ENCODE measurements around the gene CDC6. TPM values are rescaled to one million over a fixed set of nuclear protein-coding genes. Genes with fewer than 3 reads are reported as not detected.

CDC6 gene
- total and polyA plus RNA-seq, 2 donors (not counting 3 experiments of a cell fraction or from before 2014, with no cell fraction given): 15.5 to 55.2 TPM

- H3K9me3 ChIP-seq (replicated peaks; ENCODE audit: control insufficient read depth, insufficient read depth, low read length): no peaks in the 10 kb centered on the region
- H3K9me1 ChIP-seq (replicated peaks; ENCODE audit: control insufficient read depth, extremely low read depth, insufficient read depth, low read length): no peaks in the 10 kb centered on the region
- H4K20me1 ChIP-seq (replicated peaks; ENCODE audit: control insufficient read depth, extremely low read depth, insufficient read depth, low read length): no peaks in the 10 kb centered on the region
- BruUV-seq (replicated peaks): no TSS peak
- no peak overlapping the region for H3K27ac ChIP-seq (ENCODE audit: insufficient read depth, low read depth, low read length)
- dilution Hi-C loops (cut with MboI; ENCODE audit: extremely low pct_ligation_motif_present, low sequenced_read_pairs) (no loop called here), intact Hi-C loops (cut with micrococcal nuclease) (no loop called here)
- peaks cover 58% of the 10 kb centered on the region for H3K79me2 ChIP-seq (ENCODE audit: control insufficient read depth, insufficient read depth, low read length)
- H3K36me3 ChIP-seq (ENCODE audit: control insufficient read depth in 2 of 2, extremely low read depth in 1 of 2, insufficient read depth in 2 of 2, low read length in 2 of 2): no peaks in the 10 kb centered on the region
- H3K9ac ChIP-seq (replicated peaks; ENCODE audit: extremely low read depth, insufficient read depth, low read length): no peak overlapping the region
- ChIA-PET POLR2A (no interaction called here), CTCF (interaction anchor here (0.9 to 2.2 kb wide), 5 partner anchors 9 to 25 kb away, joined by 3 to 6 read pairs (median 4); partner anchors contain the start of gene WIPF2)
- no peak overlapping the region for H3K4me3 ChIP-seq (replicated peaks in 1 of 3; ENCODE audit: insufficient read depth in 1 of 3, low read depth in 1 of 3, low read length in 3 of 3)
- H3K27me3 ChIP-seq (ENCODE audit: control insufficient read depth in 2 of 2, insufficient read depth in 2 of 2, low read length in 2 of 2): no peaks in the 10 kb centered on the region
- no peak overlapping the region for H3K4me2 ChIP-seq (ENCODE audit: insufficient read depth, low read length)
- H2AFZ ChIP-seq (ENCODE audit: low read depth, low read length): no peak overlapping the region
- no peak for DNase-seq (ENCODE audit: low read depth, low spot score)
- TF ChIP-seq POLR2AphosphoS5 (IDR thresholded peaks at IDR 0.05; ENCODE audit: insufficient read depth, low read depth, low read length) (no peak), MAX (IDR thresholded peaks at IDR 0.05; ENCODE audit: insufficient read depth, insufficient read length) (no peak), FOS (IDR thresholded peaks at IDR 0.05; ENCODE audit: borderline replicate concordance, insufficient read depth, low read length) (no peak), MYC (IDR thresholded peaks at IDR 0.05; ENCODE audit: low read depth, low read length) (no peak)
- H3K4me1 ChIP-seq (ENCODE audit: control insufficient read depth, extremely low read depth, insufficient read depth, low read length): no peaks in the 10 kb centered on the region
- no peak for FAIRE-seq
Observed at GRCh38 chr17:40242774-40243173, 44.9 kb upstream of the CDC6 start.

GRCh38 chr17:40243761-40244160 lies 43.9 kb upstream of the CDC6 start:
- TF ChIP-seq POLR2AphosphoS5 (IDR thresholded peaks at IDR 0.05; ENCODE audit: insufficient read depth, low read depth, low read length) (no peak), EZH2 (IDR thresholded peaks at IDR 0.05; ENCODE audit: borderline replicate concordance, low read depth, low read length, severe bottlenecking) (no peak), CTCF (IDR thresholded peaks at IDR 0.05; ENCODE audit: extremely low read depth in 1 of 2, insufficient read depth in 1 of 2, low read depth in 1 of 2, low read length in 2 of 2) (no peak), POLR2A (IDR thresholded peaks at IDR 0.05; ENCODE audit: low read depth, low read length) (no peak), FOS (IDR thresholded peaks at IDR 0.05; ENCODE audit: borderline replicate concordance, insufficient read depth, low read length) (no peak), MYC (IDR thresholded peaks at IDR 0.05; ENCODE audit: low read depth, low read length) (no peak), MAX (IDR thresholded peaks at IDR 0.05; ENCODE audit: insufficient read depth, insufficient read length) (no peak), JUN (IDR thresholded peaks at IDR 0.05; ENCODE audit: borderline replicate concordance, insufficient read depth, insufficient read length, low read depth) (no peak), GATA2 (IDR thresholded peaks at IDR 0.05; ENCODE audit: insufficient read depth, insufficient read length, low read depth, low read length) (no peak)
- Histone ChIP-seq H2AFZ (ENCODE audit: low read depth, low read length) (no peak overlapping the region), H3K27ac (ENCODE audit: insufficient read depth, low read depth, low read length) (no peak overlapping the region), H3K36me3 (ENCODE audit: control insufficient read depth in 2 of 2, extremely low read depth in 1 of 2, insufficient read depth in 2 of 2, low read length in 2 of 2) (no peaks in the 10 kb centered on the region), H3K79me2 (ENCODE audit: control insufficient read depth, insufficient read depth, low read length) (peaks cover 61% of the 10 kb centered on the region), H3K9ac (replicated peaks; ENCODE audit: extremely low read depth, insufficient read depth, low read length) (no peak overlapping the region), H3K4me2 (ENCODE audit: insufficient read depth, low read length) (no peak overlapping the region), H3K4me3 (replicated peaks in 1 of 3; ENCODE audit: insufficient read depth in 1 of 3, low read depth in 1 of 3, low read length in 3 of 3) (no peak overlapping the region), H3K9me3 (replicated peaks; ENCODE audit: control insufficient read depth, insufficient read depth, low read length) (no peaks in the 10 kb centered on the region), H3K27me3 (ENCODE audit: control insufficient read depth in 2 of 2, insufficient read depth in 2 of 2, low read length in 2 of 2) (no peaks in the 10 kb centered on the region), H4K20me1 (replicated peaks; ENCODE audit: control insufficient read depth, extremely low read depth, insufficient read depth, low read length) (peaks cover 2% of the 10 kb centered on the region), H3K9me1 (replicated peaks; ENCODE audit: control insufficient read depth, extremely low read depth, insufficient read depth, low read length) (no peaks in the 10 kb centered on the region), H3K4me1 (ENCODE audit: control insufficient read depth, extremely low read depth, insufficient read depth, low read length) (no peaks in the 10 kb centered on the region)
- ChIA-PET CTCF (interaction anchor here (1.0 to 1.3 kb wide), 4 partner anchors 12 to 27 kb away, joined by 3 to 4 read pairs (median 3); partner anchors contain the start of gene WIPF2), POLR2A (no interaction called here)
- dilution Hi-C loops (cut with MboI; ENCODE audit: extremely low pct_ligation_motif_present, low sequenced_read_pairs): no loop called here
- no peak for DNase-seq (ENCODE audit: low read depth, low spot score)
- intact Hi-C loops (cut with micrococcal nuclease): no loop called here
- no TSS peak for BruUV-seq (replicated peaks)
- no peak for FAIRE-seq

All from endothelial cell of umbilical vein (primary cell).